Stimulated activated naive CD8-positive, alpha-beta T cell treated with anti-CD3 and anti-CD28 coated beads, Interleukin-15, Interleukin-2, amounts not matched to agents 100 ng/mL and 50 ng/mL, for 24 hours (primary cell): Measurements from ENCODE around the gene TAS2R42.

Source experiments
- H3K27ac Mint-ChIP-seq: one replicate; pipeline ENCODE4 v1.8.0; 2021; ENCODE audit warnings: mild to moderate bottlenecking, mixed read lengths
- H3K27me3 Mint-ChIP-seq: one replicate; pipeline ENCODE4 v1.8.0; 2021; ENCODE audit warnings: mixed read lengths
- H3K36me3 Mint-ChIP-seq: one replicate; pipeline ENCODE4 v1.8.0; 2021; ENCODE audit warnings: low read depth, mixed read lengths
- H3K4me1 Mint-ChIP-seq: one replicate; pipeline ENCODE4 v1.8.0; 2021; ENCODE audit warnings: low read depth, mixed read lengths
- H3K4me3 Mint-ChIP-seq: one replicate; pipeline ENCODE4 v1.8.0; 2021; ENCODE audit warnings: mild to moderate bottlenecking, mixed read lengths
- H3K9me3 Mint-ChIP-seq: one replicate; pipeline ENCODE4 v1.8.0; 2021; ENCODE audit warnings: mixed read lengths

Gene TAS2R42

GRCh38 chr12:11164384-11164783 lies 22.4 kb downstream of the TAS2R42 start:
- no peak overlapping the region for H3K27ac Mint-ChIP-seq

DNA sequence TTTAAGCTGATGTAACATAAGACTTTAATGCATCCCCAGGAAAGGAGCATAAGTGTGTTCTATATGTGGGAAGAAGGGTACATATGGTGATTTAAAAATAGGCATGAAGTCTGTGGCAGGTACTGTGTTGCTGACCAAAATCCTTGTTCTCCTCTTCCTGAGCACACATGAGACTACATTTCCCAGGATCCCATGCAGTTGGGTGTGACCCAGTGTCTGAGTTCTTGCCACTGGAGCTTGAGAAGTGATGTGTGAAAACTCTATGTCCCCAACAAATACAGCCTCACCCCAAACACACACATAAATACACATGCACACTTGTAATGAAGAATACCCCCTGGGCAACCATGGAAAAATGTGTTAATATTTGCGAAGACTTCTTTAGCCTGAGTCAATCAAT lies 24.2 kb downstream of the TAS2R42 start:
- peaks cover 43% of the 10 kb centered on the region for H3K4me1 Mint-ChIP-seq
- no peak overlapping the region for H3K27ac Mint-ChIP-seq
- H3K9me3 Mint-ChIP-seq, result no peaks in the 10 kb centered on the region
- H3K27me3 Mint-ChIP-seq, result no peaks in the 10 kb centered on the region
- H3K4me3 Mint-ChIP-seq, result no peak overlapping the region
- H3K36me3 Mint-ChIP-seq, result peaks cover 77% of the 10 kb centered on the region

More at GRCh38 chr12:11164384-11164783, 22.4 kb downstream of the TAS2R42 start:
- Mint-ChIP-seq H3K36me3 (peaks cover 78% of the 10 kb centered on the region), H3K4me1 (peaks cover 62% of the 10 kb centered on the region), H3K27me3 (no peaks in the 10 kb centered on the region), H3K4me3 (no peak overlapping the region), H3K9me3 (no peaks in the 10 kb centered on the region)

DNA sequence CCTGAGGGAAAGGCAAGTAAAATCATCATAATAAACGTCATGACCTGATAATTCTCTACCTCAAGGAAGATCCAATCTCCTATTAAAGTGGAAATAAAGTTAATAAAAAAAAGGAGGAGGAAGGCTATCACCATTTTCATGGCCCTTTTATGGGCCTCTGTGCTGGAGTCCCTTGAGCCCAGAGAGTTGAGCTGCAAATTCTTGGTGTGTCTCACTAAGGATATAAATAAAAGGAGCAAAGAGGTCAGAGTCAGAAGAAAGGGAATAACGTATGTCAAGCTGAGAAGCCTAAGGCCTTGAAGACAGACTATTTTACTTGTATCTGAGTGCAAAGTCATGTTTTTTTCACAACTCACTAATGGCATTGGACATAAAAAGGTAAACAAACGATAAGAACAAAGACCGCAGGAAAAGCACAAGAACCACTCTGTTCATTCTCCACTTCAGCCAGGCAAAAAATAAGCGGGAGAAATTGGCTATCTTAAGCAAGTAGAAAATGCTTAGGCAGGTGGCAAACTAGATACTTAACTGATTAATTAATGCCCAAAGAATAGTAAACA lies 27.8 kb downstream of the TAS2R42 start:
- Mint-ChIP-seq H3K4me1 (peaks cover 38% of the 10 kb centered on the region), H3K4me3 (no peak overlapping the region), H3K9me3 (peaks cover 8% of the 10 kb centered on the region), H3K27me3 (no peaks in the 10 kb centered on the region), H3K36me3 (peaks cover 75% of the 10 kb centered on the region), H3K27ac (no peak overlapping the region)

DNA sequence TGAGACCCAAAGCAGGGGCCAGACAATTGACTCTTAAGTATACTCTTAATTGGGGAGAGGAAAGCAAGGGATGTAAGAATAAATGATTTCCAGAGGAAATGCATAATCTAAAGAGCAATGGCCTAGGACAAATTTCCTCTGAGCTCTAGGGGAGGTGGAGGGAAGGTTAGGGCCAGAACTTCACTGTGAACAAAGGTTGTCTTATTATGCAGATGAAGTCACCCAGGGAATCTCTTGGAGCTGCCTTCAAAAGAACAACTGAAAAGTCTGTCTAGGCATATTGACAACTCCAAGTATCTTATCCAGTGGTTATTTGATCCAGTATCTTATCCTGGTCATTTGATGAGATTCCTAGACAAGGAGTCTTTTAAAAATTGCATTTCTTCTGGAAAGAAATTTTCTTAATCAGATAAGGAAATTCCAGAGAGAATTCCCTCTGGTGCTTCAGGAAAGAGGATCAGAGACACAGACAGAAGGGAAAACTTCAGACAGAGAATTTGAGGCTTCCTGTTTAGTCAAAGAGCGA lies 32.3 kb downstream of the TAS2R42 start:
- H3K4me1 Mint-ChIP-seq, result peaks cover 14% of the 10 kb centered on the region

DNA sequence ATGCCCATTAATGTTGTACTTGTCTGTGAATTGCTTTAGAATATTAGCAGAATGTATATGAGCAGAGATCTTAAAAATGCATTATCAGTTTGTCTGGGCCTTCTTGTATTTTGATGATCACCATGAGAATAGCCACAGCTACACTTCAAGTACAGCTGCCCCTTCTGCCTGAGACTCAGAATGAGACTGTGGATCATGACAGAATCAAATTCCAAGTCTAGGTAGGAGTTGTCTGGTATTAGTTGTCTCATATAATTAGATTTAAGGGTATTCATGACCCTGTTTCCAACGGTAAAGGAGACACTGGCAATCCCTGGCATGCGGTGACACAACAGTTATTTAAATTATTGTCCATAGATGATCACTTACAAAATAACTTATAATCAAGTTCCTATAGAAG lies 34.0 kb downstream of the TAS2R42 start:
- peaks cover 13% of the 10 kb centered on the region for H3K4me1 Mint-ChIP-seq
- no peak overlapping the region for H3K4me3 Mint-ChIP-seq
- peaks cover 11% of the 10 kb centered on the region for H3K9me3 Mint-ChIP-seq
- H3K27me3 Mint-ChIP-seq, result no peaks in the 10 kb centered on the region
- H3K36me3 Mint-ChIP-seq, result peaks cover 51% of the 10 kb centered on the region
- no peak overlapping the region for H3K27ac Mint-ChIP-seq

More for the DNA sequence above, 32.3 kb downstream of the TAS2R42 start:
- no peaks in the 10 kb centered on the region for H3K27me3 Mint-ChIP-seq
- peaks cover 11% of the 10 kb centered on the region for H3K9me3 Mint-ChIP-seq
- no peak overlapping the region for H3K4me3 Mint-ChIP-seq
- H3K36me3 Mint-ChIP-seq, result peaks cover 60% of the 10 kb centered on the region
- H3K27ac Mint-ChIP-seq, result no peak overlapping the region

- Mint-ChIP-seq H3K4me3 (no peak overlapping the region), H3K27me3 (no peaks in the 10 kb centered on the region), H3K36me3 (peaks cover 40% of the 10 kb centered on the region)
Observed at GRCh38 chr12:11150832-11151231, 35.9 kb downstream of the TAS2R42 start.

GRCh38 chr12:11147420-11147819 lies 39.3 kb downstream of the TAS2R42 start:
- peaks cover 44% of the 10 kb centered on the region for H3K36me3 Mint-ChIP-seq
- no peaks in the 10 kb centered on the region for H3K27me3 Mint-ChIP-seq
- peaks cover 4% of the 10 kb centered on the region for H3K9me3 Mint-ChIP-seq
- peaks cover 7% of the 10 kb centered on the region for H3K4me1 Mint-ChIP-seq
- no peak overlapping the region for H3K27ac Mint-ChIP-seq
- H3K4me3 Mint-ChIP-seq, result no peak overlapping the region

More at GRCh38 chr12:11150832-11151231, 35.9 kb downstream of the TAS2R42 start:
- Mint-ChIP-seq H3K4me1 (peaks cover 7% of the 10 kb centered on the region), H3K9me3 (peaks cover 4% of the 10 kb centered on the region), H3K27ac (no peak overlapping the region)

DNA sequence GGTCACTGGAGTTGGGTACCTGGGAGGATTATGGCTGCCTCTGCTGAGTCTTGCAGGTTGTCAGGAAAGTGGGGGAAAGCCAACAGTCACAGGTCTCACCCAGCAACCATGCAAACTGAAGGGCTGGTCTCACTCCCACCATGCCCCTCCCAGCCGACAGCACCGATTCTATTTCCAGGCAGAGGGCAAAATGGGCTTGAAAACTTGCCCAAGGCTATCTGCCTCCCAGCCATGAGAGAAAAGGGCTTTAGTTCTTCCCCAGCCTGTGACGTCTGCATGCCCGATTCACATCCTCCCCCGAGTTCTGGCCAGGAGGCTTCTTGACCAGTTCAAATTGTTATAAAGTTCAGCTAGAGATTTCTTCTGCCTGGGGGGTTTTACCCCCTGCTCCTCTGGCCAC lies 42.4 kb downstream of the TAS2R42 start:
- no peaks in the 10 kb centered on the region for H3K27me3 Mint-ChIP-seq
- H3K9me3 Mint-ChIP-seq, result peaks cover 4% of the 10 kb centered on the region
- no peak overlapping the region for H3K27ac Mint-ChIP-seq
- no peak overlapping the region for H3K4me3 Mint-ChIP-seq
- peaks cover 20% of the 10 kb centered on the region for H3K4me1 Mint-ChIP-seq
- H3K36me3 Mint-ChIP-seq, result peaks cover 56% of the 10 kb centered on the region

DNA sequence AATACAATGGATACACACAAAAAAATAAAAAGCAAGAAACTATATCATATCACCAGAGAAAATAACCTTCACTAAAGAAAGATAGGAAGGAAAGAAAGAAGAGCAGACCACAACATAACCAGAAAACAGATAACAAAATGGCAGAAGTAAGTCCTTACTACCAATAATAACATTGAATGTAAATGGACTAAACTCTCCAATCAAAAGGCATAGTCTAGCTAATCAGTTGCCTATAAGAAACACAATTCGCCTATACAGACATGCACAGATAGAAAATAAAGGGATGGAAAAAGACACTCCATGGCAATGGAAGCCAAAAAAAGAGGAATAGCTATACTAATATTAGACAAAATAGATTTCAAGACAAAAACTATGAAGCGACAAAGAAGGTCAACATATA lies 43.4 kb downstream of the TAS2R42 start:
- H3K27me3 Mint-ChIP-seq, result no peaks in the 10 kb centered on the region
- peaks cover 20% of the 10 kb centered on the region for H3K4me1 Mint-ChIP-seq
- no peak overlapping the region for H3K4me3 Mint-ChIP-seq
- peaks cover 4% of the 10 kb centered on the region for H3K9me3 Mint-ChIP-seq
- no peak overlapping the region for H3K27ac Mint-ChIP-seq
- peaks cover 57% of the 10 kb centered on the region for H3K36me3 Mint-ChIP-seq

GRCh38 chr12:11136075-11136474 lies 50.7 kb downstream of the TAS2R42 start:
- no peak overlapping the region for H3K4me3 Mint-ChIP-seq
- H3K36me3 Mint-ChIP-seq, result peaks cover 50% of the 10 kb centered on the region
- peaks cover 47% of the 10 kb centered on the region for H3K4me1 Mint-ChIP-seq
- H3K9me3 Mint-ChIP-seq, result peaks cover 4% of the 10 kb centered on the region
- H3K27me3 Mint-ChIP-seq, result no peaks in the 10 kb centered on the region
- H3K27ac Mint-ChIP-seq, result no peak overlapping the region
